Stimulated activated CD8-positive, alpha-beta memory T cell treated with anti-CD3 and anti-CD28 coated beads, Interleukin-4, amount 100 ng/mL, for 1 hour (primary cell): ENCODE results near the gene SLC25A29.
"Not testable (repeated sequence)": the region's sequence is repeated elsewhere in the genome, so short reads cannot be mapped to it uniquely, and the experiment has no call there.

Experiments
- DNase-seq, 2 donors: peaks; one replicate each; pipeline ENCODE4 v3.0.0-alpha.2; 2020; ENCODE audit warnings: low read depth in 2 of 2, low spot score in 1 of 2

SLC25A29 gene

DNA sequence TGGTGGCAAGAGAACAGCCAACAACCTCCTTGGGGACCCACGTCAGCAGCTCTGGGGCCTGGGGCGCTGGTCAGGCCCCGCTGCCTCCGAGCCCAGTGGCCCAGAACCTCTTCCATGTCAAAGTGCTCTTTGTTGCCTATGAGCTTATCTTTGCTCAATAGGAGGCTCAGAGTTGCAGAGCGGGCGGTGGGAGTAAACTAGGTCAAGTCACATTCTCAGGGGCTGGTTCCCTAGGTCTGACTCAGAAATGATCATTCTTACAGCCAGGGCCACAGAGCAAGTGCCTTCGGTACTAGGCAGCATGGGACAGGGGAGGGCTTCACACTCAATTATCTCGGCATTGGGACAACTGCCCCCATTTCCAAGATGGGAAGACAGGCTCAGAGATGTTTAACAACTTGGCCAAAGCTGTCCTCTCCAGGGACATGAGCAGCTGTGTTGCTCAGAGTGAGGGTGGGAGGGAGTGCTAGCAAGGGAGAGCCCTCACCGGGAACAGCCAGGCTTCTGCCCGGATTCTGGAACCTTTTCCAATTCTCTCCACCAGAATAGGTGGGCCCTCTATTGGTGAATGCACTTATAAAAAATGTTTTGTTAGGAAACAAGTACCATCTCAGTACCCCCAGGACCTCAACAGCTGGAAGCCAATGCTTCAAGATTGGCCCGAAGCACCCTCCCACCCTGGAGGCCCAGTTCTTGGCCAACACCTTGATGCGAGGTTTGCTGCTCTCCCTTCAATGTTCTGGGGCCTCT is 11.9 kb downstream of the SLC25A29 start:
- DNase-seq = no peak

DNA sequence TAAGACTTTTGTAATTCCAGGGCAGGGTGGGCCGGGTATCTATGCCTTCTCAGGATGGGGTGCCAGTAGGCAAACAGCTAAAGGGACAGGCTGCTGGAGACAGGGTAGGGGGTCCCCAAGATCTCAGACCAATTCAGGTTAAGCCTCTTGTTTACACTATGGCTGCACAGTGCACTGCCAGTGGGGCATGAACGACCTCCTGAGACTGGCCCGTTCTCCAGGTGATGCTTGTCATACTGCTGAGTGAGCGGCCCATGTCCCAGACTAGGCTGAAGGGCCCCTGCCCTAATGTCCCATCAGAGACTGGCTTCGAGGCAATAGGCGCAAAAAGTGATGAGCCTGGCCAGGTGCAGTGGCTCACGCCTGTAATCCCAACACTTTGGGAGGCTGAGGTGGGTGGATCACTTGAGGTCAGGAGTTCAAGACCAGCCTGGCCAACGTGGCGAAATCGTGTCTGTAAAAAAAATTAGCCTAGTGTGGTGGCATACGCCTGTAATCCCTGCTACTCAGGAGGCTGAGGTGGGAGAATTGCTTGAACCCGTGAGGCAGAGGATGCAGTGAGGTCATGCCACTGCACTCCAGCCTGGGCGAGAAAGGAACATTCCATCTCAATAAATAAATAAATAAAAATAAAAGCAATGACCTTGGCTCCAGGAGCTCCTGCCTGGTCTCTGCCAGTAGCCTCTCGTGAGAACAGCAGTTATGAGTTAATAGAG is 12.6 kb downstream of the SLC25A29 start:
- DNase-seq = no peak

DNA sequence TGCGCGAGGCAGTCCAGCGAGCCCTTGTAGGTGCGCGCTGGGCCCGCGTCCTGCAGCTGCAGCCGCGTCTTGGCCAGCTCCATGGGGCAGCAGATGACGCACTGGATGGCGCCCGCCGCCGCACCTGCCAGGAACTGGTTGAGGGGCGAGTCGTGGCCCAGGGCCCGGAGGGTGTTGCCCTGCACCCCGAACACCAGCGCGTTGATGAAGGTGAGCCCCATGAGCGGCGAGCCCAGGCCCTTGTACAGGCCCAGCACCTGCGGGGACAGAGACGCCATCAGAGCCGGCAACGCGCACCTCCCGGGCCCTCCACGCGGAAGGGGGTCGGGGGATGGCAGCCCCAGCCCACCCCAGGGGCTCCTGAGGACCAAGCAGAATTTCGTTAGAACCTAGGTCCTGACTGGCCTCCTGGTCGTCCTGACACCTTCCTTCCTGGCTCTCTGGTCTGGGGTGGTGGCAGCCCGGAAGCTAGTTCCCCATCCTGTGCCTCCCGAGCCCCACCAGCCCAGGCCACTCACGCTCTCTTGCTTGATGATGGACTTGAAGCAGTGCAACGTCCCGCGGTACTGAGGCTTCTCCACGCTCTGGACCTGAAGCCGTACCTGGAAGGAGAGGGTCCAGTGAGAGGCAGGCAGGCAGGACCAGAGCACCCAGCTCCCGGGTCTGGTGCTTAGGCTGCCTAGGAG is 13.3 kb downstream of the SLC25A29 start:
- DNase-seq = no peak

DNA sequence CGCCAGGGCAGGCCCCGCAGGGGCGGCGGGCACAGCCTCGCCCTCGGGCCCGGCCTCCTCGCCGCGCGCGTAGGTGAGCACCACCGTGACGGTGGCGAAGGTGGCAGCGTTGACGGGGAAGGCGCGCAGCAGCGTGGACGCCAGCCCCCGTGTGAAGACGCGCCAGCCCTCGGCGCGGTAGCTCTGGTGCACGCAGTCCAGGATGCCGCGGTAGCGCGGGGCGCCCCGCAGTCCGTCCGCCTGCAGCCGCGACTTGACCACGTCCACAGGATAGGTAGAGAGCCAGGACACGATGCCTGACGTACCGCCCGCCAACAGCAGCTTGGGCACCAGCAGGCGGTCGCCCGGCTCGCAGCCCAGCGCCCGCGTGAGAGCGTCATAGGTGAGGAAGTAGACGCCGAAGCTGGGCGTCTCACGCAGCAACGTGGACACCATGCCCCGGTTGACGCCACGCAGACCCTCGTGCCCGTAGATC is 13.9 kb downstream of the SLC25A29 start:
- DNase-seq = no peak

DNA sequence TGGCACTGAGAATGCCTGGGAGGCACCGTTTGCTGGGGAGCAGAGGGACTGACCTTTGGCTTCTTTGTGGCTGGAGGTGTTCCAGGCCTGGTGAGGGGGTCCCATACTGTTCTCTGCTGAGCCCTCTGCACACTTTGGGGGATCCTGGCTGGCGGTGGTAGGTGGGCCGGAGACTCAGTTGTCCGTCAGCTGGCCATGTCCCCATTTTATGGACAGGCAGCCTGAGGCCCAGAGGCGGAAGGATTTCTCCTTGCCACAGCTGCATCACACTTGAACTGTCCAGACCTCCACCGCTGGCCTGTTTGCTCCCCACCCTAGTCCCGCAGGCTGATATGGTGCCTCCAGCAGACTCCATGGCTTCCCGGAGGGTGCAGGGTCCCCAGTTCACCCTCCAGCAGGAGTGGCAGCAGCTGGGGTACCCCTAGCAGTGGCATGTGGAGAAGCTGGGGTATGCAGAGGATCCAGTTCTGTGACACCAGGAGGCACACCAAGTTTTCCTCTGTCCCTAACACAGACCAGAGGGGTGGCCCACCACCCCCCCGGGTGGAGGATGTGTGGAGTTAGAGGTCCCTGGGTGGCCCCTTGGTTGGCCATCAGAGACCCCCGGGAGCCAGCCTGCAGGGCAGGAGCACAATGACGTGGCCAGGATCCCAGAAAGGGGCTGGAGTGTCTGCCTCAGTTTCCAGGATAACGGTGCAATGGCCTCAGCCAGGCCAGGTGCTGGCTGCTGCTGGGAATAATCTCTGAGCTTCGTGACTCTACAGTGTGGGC is 14.8 kb downstream of the SLC25A29 start:
- DNase-seq = no peak

DNA sequence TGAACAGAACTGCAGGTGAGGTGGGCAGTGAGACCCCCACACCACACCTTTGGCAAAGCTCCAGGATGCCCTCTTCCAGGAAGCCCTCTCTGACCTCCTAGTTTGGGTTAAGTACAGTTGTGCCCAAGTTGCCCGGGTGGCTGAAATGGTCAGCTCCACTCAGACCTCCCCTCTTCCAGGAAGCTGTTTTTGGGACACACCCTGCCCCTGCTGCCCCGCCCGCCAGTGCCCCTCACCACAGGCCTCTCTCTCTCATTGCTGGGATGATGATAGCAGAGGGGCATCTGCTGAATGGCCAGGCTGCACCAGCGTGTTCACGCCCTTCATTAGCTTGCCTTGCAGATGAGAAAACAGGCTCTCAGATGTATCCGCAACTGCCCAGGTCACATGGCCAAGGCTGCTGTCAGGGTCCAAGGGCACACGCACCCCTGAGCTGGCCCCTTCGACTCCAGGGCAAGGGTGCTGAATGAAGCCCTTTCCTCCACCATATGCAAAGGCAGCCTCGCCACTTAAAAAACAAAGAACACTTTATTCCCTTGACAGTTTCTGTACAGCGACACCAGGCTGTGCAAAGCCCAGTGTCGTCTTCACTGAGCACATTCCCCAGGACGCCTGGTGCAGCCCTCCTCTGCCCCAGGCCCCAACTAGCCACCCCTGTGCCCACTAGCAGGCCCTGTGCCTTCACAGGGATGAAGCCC is 15.5 kb downstream of the SLC25A29 start:
- DNase-seq = no peak

DNA sequence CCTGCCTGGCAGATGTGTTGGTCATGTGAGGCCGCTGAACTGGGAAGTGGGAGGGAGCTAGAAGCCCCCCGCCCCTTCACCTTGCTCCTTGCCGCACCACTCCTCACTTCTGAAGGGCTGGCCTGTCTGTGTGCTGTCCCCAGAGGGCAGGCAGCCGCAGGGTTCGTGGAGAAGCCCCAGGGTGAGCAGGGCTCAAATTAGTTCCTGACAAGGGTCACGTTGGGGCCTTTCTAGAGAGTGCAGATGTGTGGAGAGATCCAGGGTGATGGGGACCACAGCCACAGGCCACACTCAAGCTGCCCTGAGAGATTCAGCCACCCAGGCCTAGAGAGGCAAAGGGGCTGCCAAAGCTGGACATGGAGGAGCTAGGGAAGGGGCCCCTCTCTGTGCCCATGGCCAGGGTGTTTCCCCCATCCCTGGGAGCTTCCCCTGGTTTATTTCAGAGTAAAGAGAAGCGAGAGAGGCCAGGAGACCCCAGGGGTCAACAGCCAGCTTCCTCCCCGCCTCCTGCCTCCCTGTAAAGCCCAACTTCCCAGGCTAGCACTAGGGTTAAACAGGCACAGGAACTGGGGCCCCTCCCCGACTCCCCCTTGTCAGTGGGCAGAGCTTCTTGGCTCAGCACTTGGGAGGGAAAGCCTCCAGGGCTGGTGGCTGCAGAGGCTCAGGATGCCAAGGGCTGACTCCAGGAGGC is 16.2 kb downstream of the SLC25A29 start:
- DNase-seq = no peak

DNA sequence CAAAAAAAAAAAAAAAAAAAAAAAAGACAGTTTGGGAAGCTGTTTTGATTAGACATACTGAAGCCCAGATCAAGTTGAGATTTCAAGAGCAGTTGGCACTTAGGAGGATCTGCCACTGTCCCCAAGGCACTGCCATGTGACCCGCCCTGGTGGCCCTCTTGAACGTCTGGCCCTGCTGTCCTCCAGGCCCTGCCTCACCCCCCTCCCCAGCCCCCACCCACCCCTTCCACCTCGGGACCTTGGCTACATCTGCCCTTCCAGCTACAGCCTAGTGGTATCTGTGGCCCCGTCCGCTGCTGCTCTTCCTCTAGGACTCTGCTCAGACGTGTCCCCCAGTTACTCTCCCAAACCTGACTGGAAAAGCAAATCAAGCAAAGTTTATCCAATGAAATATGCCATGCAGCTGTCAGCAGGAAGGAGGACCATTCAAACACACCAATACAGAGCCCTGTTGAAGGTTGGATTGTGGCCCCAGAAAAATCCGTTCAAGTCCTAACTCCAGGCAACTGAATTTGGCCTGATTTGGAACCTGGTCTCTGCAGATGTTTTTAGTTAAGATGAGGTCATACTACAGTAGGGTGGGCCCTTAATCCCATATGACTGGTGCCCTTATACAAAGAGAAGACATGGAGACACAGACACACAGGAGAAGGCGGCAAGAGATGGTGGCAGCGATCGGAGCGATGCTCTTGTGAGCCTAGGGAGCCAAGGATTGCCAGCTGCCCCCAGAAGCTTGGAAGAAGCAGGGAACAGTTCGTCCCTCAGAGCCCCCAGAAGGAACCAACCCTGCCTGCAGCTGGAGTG is 17.7 kb downstream of the SLC25A29 start:
- DNase-seq = no peak

DNA sequence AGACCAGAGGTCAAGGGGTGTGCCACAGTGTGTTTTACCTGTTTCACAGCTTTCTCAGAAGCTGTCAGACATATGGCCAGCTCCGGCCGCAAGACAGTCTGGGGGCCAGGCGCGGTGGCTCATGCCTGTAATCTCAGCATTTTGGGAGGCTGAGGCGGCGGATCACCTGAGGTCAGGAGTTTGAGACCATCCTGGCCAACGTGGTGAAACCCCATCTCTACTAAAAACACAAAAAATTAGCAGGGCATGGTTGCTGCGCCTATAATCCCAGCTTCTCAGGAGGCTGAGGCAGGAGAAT is 18.3 kb downstream of the SLC25A29 start:
- DNase-seq = not testable (repeated sequence)

DNA sequence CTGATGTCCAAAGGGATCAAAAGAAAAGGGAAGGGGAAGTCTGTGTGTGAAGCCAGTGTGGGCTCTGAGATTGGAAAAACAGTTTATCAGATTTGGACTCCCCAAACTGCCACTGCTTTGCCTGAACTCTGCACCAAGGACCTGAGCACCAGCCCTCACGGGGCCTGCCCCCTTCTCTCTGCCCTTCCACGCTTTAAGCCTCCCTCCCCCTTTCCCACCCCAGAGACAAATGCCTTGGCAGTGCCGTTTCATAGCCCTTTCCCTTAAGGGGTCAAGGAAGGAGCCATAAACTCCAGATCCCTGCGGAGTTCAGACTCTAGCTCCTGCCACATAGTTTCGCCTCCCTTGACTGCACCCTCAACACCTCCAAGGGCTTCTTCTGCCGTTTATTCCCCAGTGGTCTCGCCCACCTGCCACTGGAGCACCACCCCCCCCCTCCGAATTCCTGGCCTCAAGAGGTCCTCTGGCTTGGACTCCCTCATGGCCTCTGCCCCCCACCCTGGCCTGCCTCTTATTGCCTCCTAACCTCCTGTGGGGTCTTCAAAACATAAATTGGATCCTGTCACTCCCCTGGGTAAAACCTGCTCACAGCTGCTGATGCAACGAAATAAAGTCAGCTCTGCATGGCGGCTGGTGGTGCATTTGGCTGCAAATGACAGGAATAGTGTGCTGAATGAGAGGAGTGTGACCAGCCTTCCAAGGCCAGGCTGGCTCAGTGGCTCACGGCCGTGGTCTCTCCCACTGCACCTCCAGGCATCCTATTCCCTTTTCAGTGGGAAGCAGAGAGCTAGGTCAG is 18.8 kb downstream of the SLC25A29 start:
- DNase-seq = no peak

DNA sequence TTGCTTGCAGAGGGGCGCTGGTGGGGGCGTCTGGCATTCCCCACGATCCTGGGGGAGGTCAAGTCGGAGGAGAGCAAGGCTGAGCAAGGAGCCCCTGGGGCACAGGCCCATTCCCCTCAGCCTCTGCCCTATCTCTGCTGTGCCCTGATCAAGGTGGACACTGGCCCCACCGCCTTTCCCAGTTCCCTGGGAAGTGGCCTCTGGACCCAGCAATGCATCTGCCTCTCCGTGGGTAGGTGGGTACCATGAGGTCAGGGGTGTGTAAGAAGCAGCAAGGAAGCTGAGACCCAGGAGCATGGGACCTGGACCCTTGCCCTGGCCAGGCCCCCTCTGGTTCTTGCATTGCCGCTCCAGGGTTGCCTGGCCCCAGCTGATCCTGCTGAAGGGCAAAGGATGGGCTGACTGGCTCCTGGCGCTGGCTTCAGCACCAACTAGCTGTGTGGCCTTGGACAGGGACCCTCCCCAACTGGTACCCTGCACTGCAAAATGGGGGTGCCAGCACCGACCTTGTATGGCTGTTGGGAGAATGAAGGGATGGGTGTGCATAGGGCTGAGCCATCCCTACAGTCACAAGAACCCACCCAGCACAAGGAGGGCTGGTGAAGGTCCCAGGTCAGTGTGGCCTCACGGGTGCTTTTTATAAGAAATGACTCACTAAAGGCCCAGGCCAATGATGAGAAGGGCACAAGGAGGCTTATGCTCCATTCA is 19.6 kb downstream of the SLC25A29 start:
- DNase-seq = no peak

DNA sequence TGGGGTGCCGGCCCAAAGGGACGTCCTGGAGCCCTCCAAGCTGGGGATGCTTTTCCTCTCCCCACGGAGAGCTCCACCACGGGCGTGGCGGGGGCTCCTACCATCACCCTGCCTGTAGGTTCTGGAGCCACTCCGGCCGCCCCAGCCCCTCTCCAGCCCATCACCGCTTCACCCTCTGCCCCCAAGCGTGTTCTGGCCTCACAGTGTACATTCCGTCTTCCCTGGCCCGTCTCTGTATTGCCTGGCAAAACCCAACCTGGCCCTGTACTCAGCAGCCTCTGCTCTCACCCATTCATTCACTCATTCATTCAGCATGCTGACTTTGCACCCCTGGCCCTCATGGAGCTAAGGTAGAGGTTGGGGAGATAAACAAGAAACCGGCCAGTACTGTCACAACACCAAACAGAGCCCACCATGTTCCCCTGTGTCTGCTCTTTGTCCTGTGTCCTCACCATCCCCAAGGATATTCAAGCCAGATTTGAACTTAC is 20.3 kb downstream of the SLC25A29 start:
- DNase-seq = no peak

DNA sequence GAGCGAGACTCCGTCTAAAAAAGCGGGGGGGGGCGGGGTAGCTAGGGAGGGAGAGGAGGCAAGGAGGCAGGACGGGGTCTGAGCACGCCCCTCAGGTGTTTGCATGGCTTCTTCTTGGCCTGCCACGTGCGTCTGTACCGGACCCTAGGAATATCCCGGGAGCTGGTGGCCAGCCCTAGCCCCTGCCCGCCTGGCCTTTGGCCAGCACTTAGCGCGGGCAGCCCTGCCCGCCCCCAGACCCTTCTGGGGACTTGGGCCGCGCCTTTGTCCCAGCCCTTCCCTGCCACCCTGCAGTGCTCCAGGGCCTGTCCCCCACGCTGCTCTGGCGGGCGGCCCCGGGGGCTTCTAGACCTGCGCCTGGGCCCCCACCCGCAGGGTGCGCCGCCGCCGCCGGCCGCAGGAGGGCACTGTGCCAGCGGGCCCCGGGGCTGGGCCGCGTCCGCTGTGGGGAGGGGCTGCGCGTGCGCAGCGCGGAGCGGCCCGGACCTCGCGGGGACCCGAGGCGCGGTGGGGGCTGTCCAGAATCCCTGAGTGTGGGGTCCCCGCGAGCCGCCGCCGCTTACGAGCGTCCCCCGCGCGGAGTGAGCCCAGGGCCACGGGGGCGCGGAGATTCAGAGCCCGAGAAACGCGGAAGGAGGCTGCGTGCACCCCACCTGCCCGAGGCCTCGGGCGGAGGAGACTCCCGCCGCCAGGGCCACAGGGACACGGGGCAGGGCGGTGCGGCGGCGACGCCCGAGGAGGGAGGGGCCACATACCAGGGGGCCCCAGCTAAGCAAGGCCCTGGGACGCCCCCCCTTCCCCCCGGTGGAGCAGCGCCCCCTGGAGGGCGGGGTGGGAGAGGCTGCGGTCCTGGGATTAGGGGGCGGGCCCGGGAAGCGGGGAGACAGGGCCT is 21.0 kb downstream of the SLC25A29 start:
- DNase-seq = peak; percentile 52 to 59

DNA sequence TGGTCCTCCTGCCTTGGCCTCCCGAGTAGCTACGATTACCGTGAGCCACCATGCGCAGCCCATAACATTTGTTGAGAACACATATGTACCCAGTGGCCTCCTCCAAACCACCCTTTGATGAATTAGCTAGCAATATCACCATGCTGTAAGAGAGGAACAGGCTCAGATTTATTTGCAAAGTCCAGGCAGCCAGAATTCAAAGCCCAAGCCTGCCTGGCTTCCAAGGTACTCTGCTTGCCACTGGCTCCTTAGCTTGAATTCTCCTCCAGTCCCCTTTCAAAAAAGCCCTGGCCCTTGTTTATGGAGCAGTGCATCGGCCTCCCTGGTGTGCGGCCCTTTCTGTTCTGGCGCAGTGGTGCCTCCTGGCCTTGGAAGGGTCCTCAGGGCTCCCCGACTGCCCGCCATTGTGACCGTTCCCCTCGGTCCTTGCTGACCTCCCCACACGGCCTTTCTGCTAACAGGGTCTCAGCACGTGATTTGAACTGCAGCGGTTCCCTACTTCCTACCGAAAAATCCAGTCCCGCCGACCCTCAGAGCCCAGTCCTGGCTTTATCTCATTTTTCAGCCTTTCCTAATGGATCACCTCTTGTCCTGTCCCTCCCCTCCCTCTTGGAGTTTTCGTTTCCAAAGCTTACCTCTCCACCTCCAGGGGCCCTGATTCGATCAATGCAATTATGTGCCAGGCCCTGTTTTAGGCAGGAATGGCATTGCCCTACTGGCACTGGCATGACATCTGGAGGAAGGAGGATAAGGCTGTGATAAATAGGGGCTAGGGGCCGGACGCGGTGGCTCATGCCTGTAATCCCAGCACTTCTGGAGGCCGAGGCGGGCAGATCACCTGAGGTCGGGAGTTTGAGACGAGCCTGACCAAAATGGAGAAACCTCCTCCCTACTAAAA is 22.0 kb downstream of the SLC25A29 start:
- no peak for DNase-seq

DNA sequence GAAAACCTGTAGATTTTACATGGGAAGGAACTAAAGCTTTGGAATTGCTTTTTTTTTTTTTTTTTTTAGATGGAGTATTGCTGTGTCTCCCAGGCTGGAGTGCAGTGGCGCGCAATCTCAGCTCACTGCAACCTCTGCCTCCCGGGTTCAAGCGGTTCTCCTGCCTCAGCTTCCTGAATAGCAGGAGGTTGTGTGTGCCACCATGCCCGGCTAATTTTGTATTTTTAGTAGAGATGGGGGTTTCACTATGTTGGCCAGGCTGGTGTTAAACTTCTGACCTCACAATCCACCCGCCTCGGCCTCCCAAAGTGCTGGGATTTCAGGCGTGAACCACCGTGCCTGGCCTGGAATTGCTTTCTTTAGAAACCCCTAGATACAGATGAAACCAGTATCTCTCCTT is 22.8 kb downstream of the SLC25A29 start:
- DNase-seq = not testable (repeated sequence)
